Activated CD8-positive, alpha-beta memory T cell treated with anti-CD3 and anti-CD28 coated beads, Interleukin-2, amount 10 ng/mL, durations not matched to agents 7 days and 5 days (primary cell): Measurements from ENCODE around the gene DENND2A. TPM values are rescaled to one million over a fixed set of nuclear protein-coding genes. Genes with fewer than 3 reads are reported as not detected.
"Not testable (repeated sequence)": the region's sequence is repeated elsewhere in the genome, so short reads cannot be mapped to it uniquely, and the experiment has no call there.

Source experiments
- ATAC-seq: fragments of 150-1000 bp; cut with Tn5 transposase; one replicate; pipeline ENCODE4 v1.10.0; 2021; ENCODE audit warnings: moderate library complexity
- CTCF ChIA-PET: fragments of 350-600 bp; sonication (Branson Sonifier 250); formaldehyde crosslinking; loops from one replicate; lab custom pipeline; 2021; ENCODE audit warnings: antibody characterized with exemption; lab: Charles Lee
- DNase-seq: peaks from one replicate; pipeline ENCODE4 v3.0.0-alpha.2; 2020
- H3K27ac Mint-ChIP-seq: one replicate; pipeline ENCODE4 v1.8.0; 2021; ENCODE audit warnings: mild to moderate bottlenecking, mixed read lengths
- H3K27me3 Mint-ChIP-seq: one replicate; pipeline ENCODE4 v1.8.0; 2021; ENCODE audit warnings: mixed read lengths
- H3K36me3 Mint-ChIP-seq: one replicate; pipeline ENCODE4 v1.8.0; 2021; ENCODE audit warnings: mild to moderate bottlenecking, mixed read lengths
- H3K4me1 Mint-ChIP-seq: one replicate; pipeline ENCODE4 v1.8.0; 2021; ENCODE audit warnings: mixed read lengths
- H3K4me3 Mint-ChIP-seq: one replicate; pipeline ENCODE4 v1.8.0; 2021; ENCODE audit warnings: mild to moderate bottlenecking, moderate library complexity, mixed read lengths
- H3K9me3 Mint-ChIP-seq: one replicate; pipeline ENCODE4 v1.8.0; 2022; ENCODE audit warnings: low read depth, mixed read lengths
- total RNA-seq, 2 experiments: library from RNA; stranded (reverse); gene quantifications; one replicate each; pipeline ENCODE4 v1.2.3, GENCODE V29; 2021

Gene DENND2A
- total RNA-seq, 2 experiments from 2014 or later = 0.32 TPM; not detected in 1

GRCh38 chr7:140571538-140572122 lies 69.0 kb downstream of the DENND2A start:
- no peak overlapping the region for H3K27ac Mint-ChIP-seq
- H3K4me1 Mint-ChIP-seq = no peaks in the 10 kb centered on the region
- no peaks in the 10 kb centered on the region for H3K36me3 Mint-ChIP-seq
- H3K9me3 Mint-ChIP-seq = no peaks in the 10 kb centered on the region
- no peak overlapping the region for H3K4me3 Mint-ChIP-seq
- peaks cover 24% of the 10 kb centered on the region for H3K27me3 Mint-ChIP-seq
- DNase-seq = no peak
- ATAC-seq = no peak
- CTCF ChIA-PET = no interaction called here

GRCh38 chr7:140570120-140570519 lies 70.5 kb downstream of the DENND2A start:
- H3K27ac Mint-ChIP-seq = no peak overlapping the region
- DNase-seq (no peak), ATAC-seq (no peak)
- H3K27me3 Mint-ChIP-seq = peaks cover 23% of the 10 kb centered on the region
- H3K4me3 Mint-ChIP-seq = no peak overlapping the region
- no peaks in the 10 kb centered on the region for H3K36me3 Mint-ChIP-seq
- CTCF ChIA-PET = no interaction called here
- H3K9me3 Mint-ChIP-seq = no peaks in the 10 kb centered on the region
- no peaks in the 10 kb centered on the region for H3K4me1 Mint-ChIP-seq

GRCh38 chr7:140568021-140568813 lies 72.4 kb downstream of the DENND2A start:
- Mint-ChIP-seq H3K4me3 (no peak overlapping the region), H3K9me3 (no peaks in the 10 kb centered on the region), H3K27ac (no peak overlapping the region), H3K27me3 (peaks cover 12% of the 10 kb centered on the region), H3K4me1 (no peaks in the 10 kb centered on the region), H3K36me3 (no peaks in the 10 kb centered on the region)
- DNase-seq (no peak), ATAC-seq (no peak)
- CTCF ChIA-PET = no interaction called here

- CTCF ChIA-PET, H3K27me3 Mint-ChIP-seq, ATAC-seq, H3K27ac Mint-ChIP-seq, DNase-seq, H3K36me3 Mint-ChIP-seq, H3K4me3 Mint-ChIP-seq, H3K9me3 Mint-ChIP-seq, H3K4me1 Mint-ChIP-seq: not testable (repeated sequence)
Measured at GRCh38 chr7:140566186-140566585, 74.4 kb downstream of the DENND2A start.

- H3K27ac Mint-ChIP-seq, DNase-seq, CTCF ChIA-PET, H3K36me3 Mint-ChIP-seq, H3K4me3 Mint-ChIP-seq, ATAC-seq, H3K27me3 Mint-ChIP-seq, H3K4me1 Mint-ChIP-seq, H3K9me3 Mint-ChIP-seq: not testable (repeated sequence)
Measured at GRCh38 chr7:140565761-140566160, 74.9 kb downstream of the DENND2A start.

GRCh38 chr7:140564643-140565042 lies 76.0 kb downstream of the DENND2A start:
- Mint-ChIP-seq H3K9me3 (no peaks in the 10 kb centered on the region), H3K4me1 (no peaks in the 10 kb centered on the region), H3K36me3 (no peaks in the 10 kb centered on the region), H3K27ac (no peak overlapping the region), H3K4me3 (no peak overlapping the region), H3K27me3 (peaks cover 3% of the 10 kb centered on the region)
- ATAC-seq = no peak
- DNase-seq = no peak
- CTCF ChIA-PET = no interaction called here

GRCh38 chr7:140562926-140563481 lies 77.6 kb downstream of the DENND2A start:
- Mint-ChIP-seq H3K4me3 (no peak overlapping the region), H3K4me1 (no peaks in the 10 kb centered on the region), H3K36me3 (no peaks in the 10 kb centered on the region), H3K9me3 (no peaks in the 10 kb centered on the region), H3K27me3 (peaks cover 4% of the 10 kb centered on the region), H3K27ac (no peak overlapping the region)
- ATAC-seq = no peak
- CTCF ChIA-PET = no interaction called here
- DNase-seq = no peak

GRCh38 chr7:140559410-140559809 lies 81.2 kb downstream of the DENND2A start:
- ATAC-seq (no peak), DNase-seq (no peak)
- H3K27me3 Mint-ChIP-seq = peaks cover 9% of the 10 kb centered on the region
- H3K4me3 Mint-ChIP-seq = no peak overlapping the region
- H3K4me1 Mint-ChIP-seq = no peaks in the 10 kb centered on the region
- H3K9me3 Mint-ChIP-seq = no peaks in the 10 kb centered on the region
- H3K36me3 Mint-ChIP-seq = no peaks in the 10 kb centered on the region
- H3K27ac Mint-ChIP-seq = no peak overlapping the region
- CTCF ChIA-PET = no interaction called here

- H3K36me3 Mint-ChIP-seq = no peaks in the 10 kb centered on the region
- CTCF ChIA-PET = no interaction called here
- H3K4me3 Mint-ChIP-seq = no peak overlapping the region
- ATAC-seq = no peak
- no peak overlapping the region for H3K27ac Mint-ChIP-seq
- no peak for DNase-seq
- H3K27me3 Mint-ChIP-seq = peaks cover 9% of the 10 kb centered on the region
- H3K4me1 Mint-ChIP-seq = no peaks in the 10 kb centered on the region
- no peaks in the 10 kb centered on the region for H3K9me3 Mint-ChIP-seq
Measured at GRCh38 chr7:140557809-140558518, 82.6 kb downstream of the DENND2A start.

GRCh38 chr7:140557069-140557468 lies 83.5 kb downstream of the DENND2A start:
- CTCF ChIA-PET = no interaction called here
- H3K27me3 Mint-ChIP-seq = peaks cover 9% of the 10 kb centered on the region
- H3K4me1 Mint-ChIP-seq = no peaks in the 10 kb centered on the region
- H3K27ac Mint-ChIP-seq = no peak overlapping the region
- ATAC-seq (no peak), DNase-seq (no peak)
- no peak overlapping the region for H3K4me3 Mint-ChIP-seq
- no peaks in the 10 kb centered on the region for H3K9me3 Mint-ChIP-seq
- no peaks in the 10 kb centered on the region for H3K36me3 Mint-ChIP-seq

GRCh38 chr7:140553236-140553635 lies 87.4 kb downstream of the DENND2A start:
- H3K4me3 Mint-ChIP-seq, DNase-seq, H3K9me3 Mint-ChIP-seq, H3K27me3 Mint-ChIP-seq, H3K36me3 Mint-ChIP-seq, CTCF ChIA-PET, H3K27ac Mint-ChIP-seq, ATAC-seq, H3K4me1 Mint-ChIP-seq: not testable (repeated sequence)

- Mint-ChIP-seq H3K4me3 (no peak overlapping the region), H3K4me1 (no peaks in the 10 kb centered on the region), H3K27me3 (peaks cover 8% of the 10 kb centered on the region), H3K36me3 (no peaks in the 10 kb centered on the region), H3K9me3 (no peaks in the 10 kb centered on the region), H3K27ac (no peak overlapping the region)
- ATAC-seq (no peak), DNase-seq (no peak)
- CTCF ChIA-PET = no interaction called here
Measured at GRCh38 chr7:140552240-140552679, 88.4 kb downstream of the DENND2A start.

GRCh38 chr7:140551355-140552239 lies 89.0 kb downstream of the DENND2A start:
- no peak for DNase-seq
- no peak for ATAC-seq
- H3K27ac Mint-ChIP-seq = no peak overlapping the region
- H3K4me3 Mint-ChIP-seq = no peak overlapping the region
- CTCF ChIA-PET = no interaction called here
- H3K36me3 Mint-ChIP-seq = no peaks in the 10 kb centered on the region
- peaks cover 5% of the 10 kb centered on the region for H3K27me3 Mint-ChIP-seq
- no peaks in the 10 kb centered on the region for H3K4me1 Mint-ChIP-seq
- H3K9me3 Mint-ChIP-seq = no peaks in the 10 kb centered on the region
